A673 (cell line): Measurements from ENCODE around the gene ANKRD44. TPM values are rescaled to one million over a fixed set of nuclear protein-coding genes. Genes with fewer than 3 reads are reported as not detected.

Source experiments
- BruUV-seq: library from RNA; stranded (reverse); fragments of 400-500 nt; replicated peaks from 2 replicates; lab custom pipeline; 2021; lab: Mats Ljungman, UMichigan
- CTCF ChIA-PET: fragments of 300-600 bp; sonication (Branson Sonifier 250); formaldehyde crosslinking; loops from one replicate; lab custom pipeline; 2022; ENCODE audit warnings: antibody characterized with exemption; lab: Charles Lee
- POLR2A ChIA-PET: fragments of 300-600 bp; sonication (Branson Sonifier 250); formaldehyde crosslinking; loops from one replicate; lab custom pipeline; 2022; ENCODE audit warnings: antibody characterized with exemption; ENCODE audit not compliant: low non-redundant PET; lab: Charles Lee
- DNase-seq: peaks from one replicate; pipeline ENCODE4 v3.0.0-alpha.2; 2015; ENCODE audit warnings: low spot score
- H3K27ac ChIP-seq: fragments of 200-600 bp; sonication (generic); 2 replicates; pipeline ENCODE4 v1.5.1; 2016; ENCODE audit warnings: mixed run types, low read depth, mild to moderate bottlenecking, mixed read lengths, antibody characterized with exemption, low read length; ENCODE audit not compliant: poor library complexity, severe bottlenecking
- H3K27me3 ChIP-seq: fragments of 200-600 bp; sonication (generic); replicated peaks from 2 replicates; pipeline ENCODE4 v1.6.1; 2017; ENCODE audit warnings: mixed run types, low read depth, mild to moderate bottlenecking, mixed read lengths, antibody characterized with exemption, low read length; ENCODE audit not compliant: insufficient read depth, poor library complexity
- H3K36me3 ChIP-seq: fragments of 200-600 bp; sonication (generic); 2 replicates; pipeline ENCODE4 v1.6.1; 2016; ENCODE audit warnings: mixed run types, mild to moderate bottlenecking, mixed read lengths, antibody characterized with exemption, low read length; ENCODE audit not compliant: insufficient read depth, poor library complexity, severe bottlenecking
- H3K4me1 ChIP-seq: fragments of 200-600 bp; sonication (generic); 2 replicates; pipeline ENCODE4 v1.6.1; 2017; ENCODE audit warnings: mixed run types, mild to moderate bottlenecking, mixed read lengths, antibody characterized with exemption, low read length; ENCODE audit not compliant: insufficient read depth, poor library complexity, severe bottlenecking
- H3K4me3 ChIP-seq: fragments of 200-600 bp; sonication (generic); 2 replicates; pipeline ENCODE4 v1.5.1; 2016; ENCODE audit warnings: low read depth, mixed run types, mild to moderate bottlenecking, mixed read lengths, low read length; ENCODE audit not compliant: poor library complexity, severe bottlenecking
- H3K9me3 ChIP-seq: fragments of 200-600 bp; sonication (generic); 2 replicates; pipeline ENCODE4 v1.6.1; 2016; ENCODE audit warnings: mixed run types, low read depth, mild to moderate bottlenecking, mixed read lengths, antibody characterized with exemption, low read length; ENCODE audit not compliant: poor library complexity, severe bottlenecking
- CTCF ChIP-seq: fragments of 300-800, 200-600 bp; sonication (generic); conservative IDR thresholded peaks from 2 replicates; pipeline ENCODE4 v1.5.1; 2017; ENCODE audit warnings: low read depth, mild to moderate bottlenecking, antibody characterized with exemption, low read length, moderate library complexity, mixed read lengths
- EZH2 ChIP-seq: fragments of 200-600 bp; sonication (generic); IDR thresholded peaks from 2 replicates; pipeline ENCODE4 v1.6.1; 2017; ENCODE audit warnings: borderline replicate concordance, low read depth, mild to moderate bottlenecking, mixed read lengths, antibody characterized with exemption, low read length; ENCODE audit not compliant: poor library complexity, severe bottlenecking
- intact Hi-C: fragments of 100-400 bp; cut with micrococcal nuclease; formaldehyde crosslinking; loops from one replicate; pipeline ENCODE4 v1.10.0; 2022; ENCODE audit not compliant: unreplicated experiment
- total RNA-seq: library from RNA; stranded (reverse); gene quantifications from 2 replicates; pipeline ENCODE4 v1.2.3, GENCODE V29; 2021

ANKRD44 gene
- total RNA-seq, 1 experiment from 2014 or later, result 17.0 TPM

- no peak for DNase-seq
- H3K9me3 ChIP-seq, result no peaks in the 10 kb centered on the region
- POLR2A ChIA-PET, result no interaction called here
- intact Hi-C loops, result no loop called here
- no peak overlapping the region for H3K27ac ChIP-seq
- CTCF ChIA-PET, result no interaction called here
- no peaks in the 10 kb centered on the region for H3K4me1 ChIP-seq
- no TSS peak for BruUV-seq
- no peak for TF ChIP-seq CTCF
- no peak for TF ChIP-seq EZH2
- no peaks in the 10 kb centered on the region for H3K27me3 ChIP-seq
- no peak overlapping the region for H3K4me3 ChIP-seq
- no peaks in the 10 kb centered on the region for H3K36me3 ChIP-seq
These were observed 308.7 kb downstream of the ANKRD44 start for GRCh38 chr2:197001921-197002320.

GRCh38 chr2:196995757-196996314, 314.7 kb downstream of the ANKRD44 start:
- BruUV-seq, result no TSS peak
- no peak for DNase-seq
- intact Hi-C loops, result no loop called here
- ChIA-PET POLR2A (no interaction called here), CTCF (no interaction called here)
- Histone ChIP-seq H3K4me3 (no peak overlapping the region), H3K36me3 (no peaks in the 10 kb centered on the region), H3K4me1 (peaks cover 6% of the 10 kb centered on the region), H3K27me3 (no peaks in the 10 kb centered on the region), H3K27ac (no peak overlapping the region), H3K9me3 (no peaks in the 10 kb centered on the region)
- TF ChIP-seq EZH2 (no peak), CTCF (no peak)

GRCh38 chr2:196994764-196995163, 315.8 kb downstream of the ANKRD44 start:
- ChIA-PET CTCF (no interaction called here), POLR2A (no interaction called here)
- Histone ChIP-seq H3K27me3 (no peaks in the 10 kb centered on the region), H3K27ac (no peak overlapping the region), H3K9me3 (no peaks in the 10 kb centered on the region), H3K4me3 (no peak overlapping the region), H3K36me3 (no peaks in the 10 kb centered on the region), H3K4me1 (peaks cover 16% of the 10 kb centered on the region)
- TF ChIP-seq CTCF, result no peak
- no peak for TF ChIP-seq EZH2
- DNase-seq, result no peak
- no TSS peak for BruUV-seq
- intact Hi-C loops, result no loop called here
